Left kidney (tissue), 2 donors: ENCODE data around the gene NFKB2. TPM values are rescaled to one million over a fixed set of nuclear protein-coding genes. Genes with fewer than 3 reads are reported as not detected.

Experiments
- DNase-seq: peaks from one replicate; pipeline ENCODE4 v3.0.0-alpha.2; 2013
- polyA plus RNA-seq: library from polyadenylated mRNA; unstranded; fragments of 120-200 nt; gene quantifications from one replicate; pipeline ENCODE4 v1.2.1, GENCODE V29; 2013; ENCODE audit not compliant: insufficient read length

Gene NFKB2
- polyA plus RNA-seq, 1 donor: 17.2 TPM

DNA sequence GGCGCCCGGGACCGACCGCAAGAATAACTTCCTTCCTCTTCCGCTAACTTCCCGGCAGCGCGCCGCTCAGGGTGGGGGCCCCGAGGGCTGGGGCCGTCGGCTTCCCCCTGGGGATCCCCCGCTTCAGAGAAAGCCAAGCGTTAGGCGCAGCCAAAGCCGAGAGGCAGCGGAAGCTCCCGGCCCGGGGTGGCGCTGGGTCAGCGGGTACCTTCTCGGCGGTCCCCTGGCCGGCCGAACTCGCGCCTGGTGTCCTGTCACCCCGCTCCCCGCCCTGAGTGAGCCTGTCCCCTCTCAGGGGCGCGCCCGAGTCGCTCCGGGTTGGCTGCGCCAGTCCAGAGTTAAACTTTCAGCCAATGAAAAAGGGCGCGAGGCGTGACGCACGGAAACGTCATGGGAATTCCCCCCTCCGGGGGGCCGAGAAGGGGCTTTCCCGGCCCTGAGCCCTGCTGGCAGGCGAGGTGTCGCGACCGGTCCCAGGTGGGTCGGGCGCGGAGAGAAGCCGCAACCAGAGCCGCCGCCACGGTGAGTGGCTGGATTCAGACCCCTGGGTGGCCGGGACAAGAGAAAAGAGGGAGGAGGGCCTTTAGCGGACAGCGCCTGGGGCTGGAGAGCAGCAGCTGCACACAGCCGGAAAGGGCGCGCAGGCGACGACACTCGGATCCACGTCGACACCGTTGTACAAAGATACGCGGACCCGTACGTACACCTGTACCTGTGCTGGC, 1.3 kb upstream of the NFKB2 start:
- peak; percentile 86 for DNase-seq

DNA sequence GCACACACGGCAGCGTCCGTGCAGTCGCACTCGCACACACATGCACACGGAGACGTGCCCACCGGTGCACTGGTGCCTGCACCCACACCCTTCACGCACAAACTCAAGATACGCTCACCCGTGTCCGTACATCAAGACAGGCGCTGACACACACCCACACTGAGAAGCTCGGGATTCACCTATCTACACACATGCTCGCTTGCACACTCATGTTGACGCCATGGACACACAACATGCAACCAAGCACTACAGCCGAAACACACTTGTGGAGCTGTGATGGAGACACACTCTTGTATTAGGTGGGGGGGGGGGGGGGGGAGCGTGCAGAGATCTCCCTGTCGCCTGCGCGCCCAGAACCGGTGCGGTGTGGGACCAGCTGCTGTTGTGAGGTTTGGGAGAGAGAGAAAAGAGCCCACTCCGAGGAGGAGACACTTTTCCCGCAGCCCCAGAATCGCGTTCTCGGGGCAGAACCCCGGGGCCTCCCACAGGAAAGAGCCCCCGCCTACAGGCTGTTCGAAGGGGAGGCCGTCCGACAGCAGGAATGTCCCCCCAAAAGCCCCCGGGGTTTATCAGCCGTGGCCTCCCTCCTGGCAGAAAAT, 605 bp upstream of the NFKB2 start:
- DNase-seq: no peak

DNA sequence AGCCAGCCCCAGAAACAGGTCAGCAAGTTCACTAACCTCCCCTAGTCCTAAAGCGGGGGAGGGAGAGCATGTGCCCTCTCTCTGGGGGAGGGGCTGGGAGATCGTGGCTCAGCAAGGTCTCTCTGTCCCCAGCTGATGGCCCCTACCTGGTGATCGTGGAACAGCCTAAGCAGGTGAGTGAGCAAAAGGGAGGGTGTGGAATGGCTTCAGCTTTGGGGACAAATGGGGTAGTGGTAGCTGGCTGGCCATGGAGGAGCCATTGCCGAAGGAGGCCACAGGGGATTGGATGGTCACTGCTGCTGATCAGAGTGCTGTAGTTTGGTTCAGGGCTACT, 779 bp downstream of the NFKB2 start:
- DNase-seq: no peak

DNA sequence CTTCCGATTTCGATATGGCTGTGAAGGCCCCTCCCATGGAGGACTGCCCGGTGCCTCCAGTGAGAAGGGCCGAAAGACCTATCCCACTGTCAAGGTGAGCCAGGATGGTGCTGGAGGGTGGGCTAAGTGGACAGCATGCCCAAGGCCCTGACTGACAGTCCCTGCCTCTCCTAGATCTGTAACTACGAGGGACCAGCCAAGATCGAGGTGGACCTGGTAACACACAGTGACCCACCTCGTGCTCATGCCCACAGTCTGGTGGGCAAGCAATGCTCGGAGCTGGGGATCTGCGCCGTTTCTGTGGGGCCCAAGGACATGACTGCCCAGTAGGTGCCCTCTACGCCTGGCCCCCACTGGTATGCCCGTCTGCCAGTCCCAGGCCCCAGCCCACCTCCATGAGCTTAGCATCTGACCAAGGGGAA, 1.2 kb downstream of the NFKB2 start:
- DNase-seq: no peak

DNA sequence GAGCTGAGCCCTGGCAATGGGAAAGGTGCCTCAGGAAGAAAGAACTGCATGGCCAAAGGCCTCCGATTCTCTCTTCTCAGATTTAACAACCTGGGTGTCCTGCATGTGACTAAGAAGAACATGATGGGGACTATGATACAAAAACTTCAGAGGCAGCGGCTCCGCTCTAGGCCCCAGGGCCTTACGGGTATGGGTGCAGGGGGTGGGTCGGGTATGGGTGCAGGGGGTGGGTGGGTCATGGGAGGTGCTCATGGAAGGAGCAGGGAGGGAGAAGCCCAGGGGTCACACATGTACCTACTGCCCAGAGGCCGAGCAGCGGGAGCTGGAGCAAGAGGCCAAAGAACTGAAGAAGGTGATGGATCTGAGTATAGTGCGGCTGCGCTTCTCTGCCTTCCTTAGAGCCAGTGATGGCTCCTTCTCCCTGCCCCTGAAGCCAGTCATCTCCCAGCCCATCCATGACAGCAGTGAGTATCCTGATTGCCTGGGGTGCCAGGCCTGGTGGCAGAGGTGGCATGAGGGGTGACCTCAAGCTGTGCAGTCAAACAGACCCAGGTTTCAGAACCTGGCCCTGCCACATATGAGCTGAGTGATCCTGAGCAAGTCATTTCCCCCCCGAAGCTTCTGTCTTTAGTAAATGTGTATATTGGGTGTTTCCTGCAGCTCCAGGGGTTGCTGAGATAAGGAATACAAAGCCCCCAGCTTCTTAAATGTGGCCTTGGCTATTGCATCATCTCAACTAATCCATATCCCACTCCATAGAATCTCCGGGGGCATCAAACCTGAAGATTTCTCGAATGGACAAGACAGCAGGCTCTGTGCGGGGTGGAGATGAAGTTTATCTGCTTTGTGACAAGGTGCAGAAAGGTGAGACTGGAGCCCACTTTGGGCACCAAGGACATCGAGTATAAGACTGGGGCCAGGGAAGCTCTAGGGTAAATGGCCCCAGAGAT, 2.0 kb downstream of the NFKB2 start:
- DNase-seq: no peak

DNA sequence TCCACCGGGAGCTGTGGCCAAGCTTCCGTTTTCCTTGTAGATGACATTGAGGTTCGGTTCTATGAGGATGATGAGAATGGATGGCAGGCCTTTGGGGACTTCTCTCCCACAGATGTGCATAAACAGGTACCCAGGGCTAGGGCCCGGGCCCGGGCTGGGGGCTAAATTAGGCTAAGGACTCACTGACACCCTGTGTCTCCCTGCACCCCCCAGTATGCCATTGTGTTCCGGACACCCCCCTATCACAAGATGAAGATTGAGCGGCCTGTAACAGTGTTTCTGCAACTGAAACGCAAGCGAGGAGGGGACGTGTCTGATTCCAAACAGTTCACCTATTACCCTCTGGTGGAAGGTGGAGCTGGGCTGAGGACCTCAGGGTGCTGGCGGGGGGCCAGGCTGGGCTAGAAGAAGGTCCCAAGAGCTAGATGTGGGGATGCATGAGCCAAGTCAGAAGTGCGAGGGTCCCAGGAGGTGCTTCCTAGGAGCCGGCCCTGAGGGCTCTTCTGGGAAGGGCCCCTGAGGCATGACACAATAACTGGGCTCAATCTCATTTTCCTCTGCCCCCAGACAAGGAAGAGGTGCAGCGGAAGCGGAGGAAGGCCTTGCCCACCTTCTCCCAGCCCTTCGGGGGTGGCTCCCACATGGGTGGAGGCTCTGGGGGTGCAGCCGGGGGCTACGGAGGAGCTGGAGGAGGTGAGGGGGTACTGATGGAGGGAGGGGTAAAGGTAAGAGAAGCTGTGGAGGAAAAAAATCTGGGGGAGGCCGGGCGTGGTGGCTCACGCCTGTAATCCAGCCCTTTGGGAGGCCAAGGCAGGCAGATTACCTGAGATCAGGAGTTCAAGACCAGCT, 2.9 kb downstream of the NFKB2 start:
- no peak for DNase-seq

DNA sequence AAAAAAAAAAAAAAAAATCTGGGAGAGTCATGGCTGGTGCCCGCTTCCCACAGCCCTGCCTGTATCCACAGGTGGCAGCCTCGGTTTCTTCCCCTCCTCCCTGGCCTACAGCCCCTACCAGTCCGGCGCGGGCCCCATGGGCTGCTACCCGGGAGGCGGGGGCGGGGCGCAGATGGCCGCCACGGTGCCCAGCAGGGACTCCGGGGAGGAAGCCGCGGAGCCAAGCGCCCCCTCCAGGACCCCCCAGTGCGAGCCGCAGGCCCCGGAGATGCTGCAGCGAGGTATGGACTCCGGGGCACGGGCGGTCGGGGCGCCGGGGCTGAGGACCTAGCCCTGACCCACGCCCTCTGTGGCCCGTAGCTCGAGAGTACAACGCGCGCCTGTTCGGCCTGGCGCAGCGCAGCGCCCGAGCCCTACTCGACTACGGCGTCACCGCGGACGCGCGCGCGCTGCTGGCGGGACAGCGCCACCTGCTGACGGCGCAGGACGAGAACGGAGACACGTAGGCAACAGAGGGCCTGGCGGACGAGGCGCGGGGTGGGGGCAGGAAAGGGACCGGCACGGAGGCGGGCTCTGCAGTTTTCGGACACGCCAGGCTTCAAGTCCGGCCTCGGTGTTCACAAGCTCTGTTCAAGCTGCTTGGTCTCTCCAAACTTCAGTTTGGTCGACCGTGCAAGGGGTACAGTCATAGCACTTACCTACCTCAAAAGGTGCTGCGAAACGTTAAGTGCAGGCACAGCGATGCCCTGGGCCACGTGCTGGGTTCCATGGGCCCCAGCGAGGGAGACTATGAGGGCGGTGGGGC, 3.9 kb downstream of the NFKB2 start:
- peak; percentile 78 for DNase-seq

DNA sequence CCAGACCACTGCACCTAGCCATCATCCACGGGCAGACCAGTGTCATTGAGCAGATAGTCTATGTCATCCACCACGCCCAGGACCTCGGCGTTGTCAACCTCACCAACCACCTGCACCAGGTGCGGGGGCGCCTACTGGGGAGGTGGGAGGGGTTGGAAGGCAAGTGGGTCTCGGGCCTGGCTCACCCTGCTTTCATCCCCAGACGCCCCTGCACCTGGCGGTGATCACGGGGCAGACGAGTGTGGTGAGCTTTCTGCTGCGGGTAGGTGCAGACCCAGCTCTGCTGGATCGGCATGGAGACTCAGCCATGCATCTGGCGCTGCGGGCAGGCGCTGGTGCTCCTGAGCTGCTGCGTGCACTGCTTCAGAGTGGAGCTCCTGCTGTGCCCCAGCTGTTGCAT, 4.6 kb downstream of the NFKB2 start:
- no peak for DNase-seq

DNA sequence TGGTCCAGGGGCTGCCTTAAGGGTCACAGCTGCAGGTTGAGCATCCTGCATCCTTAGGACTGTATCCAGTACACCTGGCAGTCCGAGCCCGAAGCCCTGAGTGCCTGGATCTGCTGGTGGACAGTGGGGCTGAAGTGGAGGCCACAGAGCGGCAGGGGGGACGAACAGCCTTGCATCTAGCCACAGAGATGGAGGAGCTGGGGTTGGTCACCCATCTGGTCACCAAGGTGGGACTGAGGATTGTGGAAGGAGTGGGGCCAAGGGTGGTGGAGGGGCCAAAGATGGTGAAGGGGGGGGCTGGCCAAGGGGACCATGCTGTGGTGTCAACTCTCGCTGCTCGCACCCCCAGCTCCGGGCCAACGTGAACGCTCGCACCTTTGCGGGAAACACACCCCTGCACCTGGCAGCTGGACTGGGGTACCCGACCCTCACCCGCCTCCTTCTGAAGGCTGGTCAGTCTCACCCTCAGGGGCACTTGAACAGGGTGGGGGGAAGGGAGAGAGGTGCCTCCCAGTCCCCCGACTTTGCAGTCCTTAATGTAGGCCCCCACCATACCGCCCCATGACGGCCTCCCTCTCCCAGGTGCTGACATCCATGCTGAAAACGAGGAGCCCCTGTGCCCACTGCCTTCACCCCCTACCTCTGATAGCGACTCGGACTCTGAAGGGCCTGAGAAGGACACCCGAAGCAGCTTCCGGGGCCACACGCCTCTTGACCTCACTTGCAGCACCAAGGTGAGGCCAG, 5.3 kb downstream of the NFKB2 start:
- DNase-seq: no peak

DNA sequence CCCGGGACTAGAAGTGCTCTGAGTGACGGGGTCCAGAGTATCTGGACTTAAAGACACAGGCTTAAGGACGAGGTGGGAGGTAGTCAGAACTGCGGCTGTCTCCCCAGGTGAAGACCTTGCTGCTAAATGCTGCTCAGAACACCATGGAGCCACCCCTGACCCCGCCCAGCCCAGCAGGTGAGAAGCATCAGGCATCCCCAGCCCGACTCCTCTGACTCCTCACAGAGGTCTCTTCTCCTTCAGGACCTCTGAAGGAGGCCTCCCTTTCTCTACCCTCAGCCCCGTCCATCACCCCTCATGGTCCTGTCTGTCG, 5.8 kb downstream of the NFKB2 start:
- DNase-seq: no peak

DNA sequence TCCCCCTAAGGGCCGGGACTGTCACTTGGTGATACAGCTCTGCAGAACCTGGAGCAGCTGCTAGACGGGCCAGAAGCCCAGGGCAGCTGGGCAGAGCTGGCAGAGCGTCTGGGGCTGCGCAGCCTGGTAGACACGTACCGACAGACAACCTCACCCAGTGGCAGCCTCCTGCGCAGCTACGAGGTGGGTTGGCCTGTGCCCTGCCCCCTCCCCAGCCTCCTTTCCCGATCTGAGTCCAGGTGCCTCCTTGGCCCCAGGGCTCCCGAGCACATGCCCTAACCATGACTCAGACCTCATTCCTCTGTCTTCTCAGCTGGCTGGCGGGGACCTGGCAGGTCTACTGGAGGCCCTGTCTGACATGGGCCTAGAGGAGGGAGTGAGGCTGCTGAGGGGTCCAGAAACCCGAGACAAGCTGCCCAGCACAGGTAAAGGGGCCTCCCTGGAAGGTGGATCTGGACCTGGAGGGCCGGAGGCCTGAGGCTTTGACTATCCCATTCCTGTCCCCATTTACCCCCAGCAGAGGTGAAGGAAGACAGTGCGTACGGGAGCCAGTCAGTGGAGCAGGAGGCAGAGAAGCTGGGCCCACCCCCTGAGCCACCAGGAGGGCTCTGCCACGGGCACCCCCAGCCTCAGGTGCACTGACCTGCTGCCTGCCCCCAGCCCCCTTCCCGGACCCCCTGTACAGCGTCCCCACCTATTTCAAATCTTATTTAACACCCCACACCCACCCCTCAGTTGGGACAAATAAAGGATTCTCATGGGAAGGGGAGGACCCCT, 6.4 kb downstream of the NFKB2 start:
- DNase-seq: no peak

DNA sequence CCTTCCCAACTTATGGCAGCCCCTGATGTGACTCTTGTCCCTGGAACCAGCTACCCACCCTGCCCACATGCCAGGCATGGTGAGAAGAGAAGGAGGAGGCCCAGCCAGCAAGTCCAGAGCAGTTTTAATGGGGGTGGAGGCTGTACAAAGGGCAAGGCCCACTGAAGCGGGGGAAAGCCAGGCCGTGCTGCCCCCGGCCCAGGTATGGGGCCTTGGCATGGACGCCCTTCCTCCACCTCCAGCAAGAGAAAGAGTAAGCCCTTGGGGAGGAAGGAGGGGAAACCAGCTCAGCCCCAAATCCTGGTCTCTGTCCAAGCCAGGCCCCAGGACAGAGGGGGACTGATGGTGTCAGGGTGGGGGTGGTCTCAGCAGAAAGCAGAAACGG, 7.0 kb downstream of the NFKB2 start:
- no peak for DNase-seq

DNA sequence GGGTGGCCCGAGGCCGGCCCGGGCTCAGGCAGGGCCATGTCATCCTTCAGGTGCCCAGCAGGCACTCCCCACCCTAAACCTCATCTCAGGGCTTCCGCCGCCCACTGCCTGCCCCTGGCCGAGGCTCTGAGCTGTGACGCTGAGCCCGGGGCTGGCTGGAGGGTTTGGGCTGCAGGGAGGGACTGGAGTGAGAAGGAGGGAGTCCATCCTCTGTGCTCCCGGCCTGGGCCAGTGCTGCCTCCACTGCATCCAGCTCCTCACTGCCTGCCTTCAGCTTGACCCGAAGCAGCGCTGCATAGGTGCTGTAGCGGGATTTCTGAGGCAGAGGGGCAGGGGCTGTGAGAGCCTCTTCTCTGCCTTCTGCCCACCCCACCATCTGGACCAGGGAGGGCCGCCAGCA, 7.6 kb downstream of the NFKB2 start:
- no peak for DNase-seq

DNA sequence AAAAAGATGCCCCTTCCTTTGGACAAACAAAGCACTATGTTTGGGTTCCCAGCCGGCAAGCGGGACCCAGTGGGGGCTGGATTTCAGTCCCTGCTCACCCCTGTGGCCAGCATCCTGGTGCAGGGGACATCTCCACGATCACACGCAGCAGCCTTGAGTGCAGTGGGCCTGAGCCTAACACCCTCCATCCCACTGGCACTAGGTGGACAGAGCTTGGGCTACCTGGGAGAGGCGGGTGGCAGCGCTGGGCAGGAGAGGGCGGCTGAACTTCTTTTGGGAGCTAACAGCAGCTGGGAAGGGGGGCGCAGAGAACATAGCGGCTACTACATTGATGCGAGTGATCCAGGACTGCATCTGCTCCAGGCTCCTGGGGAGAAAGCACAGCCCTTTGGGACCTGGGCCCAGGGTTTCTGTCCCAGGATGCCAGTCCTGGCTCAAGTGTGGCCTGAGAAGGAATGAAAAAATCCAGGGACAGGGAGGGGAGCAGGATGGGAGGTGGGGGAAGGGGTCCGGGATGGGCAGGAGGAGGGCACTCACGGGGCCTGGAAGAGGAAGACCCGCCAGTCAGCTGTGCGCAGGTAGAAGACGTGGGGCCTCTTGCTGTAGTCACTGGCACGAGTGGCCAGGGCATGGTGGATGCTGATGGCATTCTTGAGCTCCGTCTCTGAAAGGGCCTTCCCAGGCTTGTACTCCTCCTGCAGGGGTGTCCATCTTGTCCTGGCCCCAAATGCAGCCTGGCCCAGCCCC, 9.0 kb downstream of the NFKB2 start:
- DNase-seq: no peak

DNA sequence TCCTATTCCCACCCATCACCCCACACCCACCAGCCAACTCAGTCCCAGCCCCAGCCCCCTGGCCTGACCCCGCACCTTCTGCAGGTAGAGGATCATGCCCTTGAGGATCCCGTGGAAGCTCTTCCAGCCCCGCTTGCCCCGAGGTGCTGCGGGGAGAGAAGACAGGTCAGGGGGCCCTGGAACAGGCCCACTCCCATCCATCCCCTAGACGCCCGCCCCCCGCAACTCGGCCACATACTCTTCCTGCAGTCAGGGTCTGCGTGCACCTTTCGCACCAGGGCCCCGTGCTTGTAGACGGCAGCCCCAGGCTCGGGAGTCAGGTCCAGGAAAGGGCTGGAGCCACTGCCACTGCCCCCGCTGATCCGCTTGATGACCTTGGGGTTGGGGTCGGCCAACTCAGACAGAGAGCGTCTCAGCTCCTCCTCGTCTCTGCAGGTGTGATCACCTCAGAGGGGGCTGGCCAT, 9.6 kb downstream of the NFKB2 start:
- no peak for DNase-seq

DNA sequence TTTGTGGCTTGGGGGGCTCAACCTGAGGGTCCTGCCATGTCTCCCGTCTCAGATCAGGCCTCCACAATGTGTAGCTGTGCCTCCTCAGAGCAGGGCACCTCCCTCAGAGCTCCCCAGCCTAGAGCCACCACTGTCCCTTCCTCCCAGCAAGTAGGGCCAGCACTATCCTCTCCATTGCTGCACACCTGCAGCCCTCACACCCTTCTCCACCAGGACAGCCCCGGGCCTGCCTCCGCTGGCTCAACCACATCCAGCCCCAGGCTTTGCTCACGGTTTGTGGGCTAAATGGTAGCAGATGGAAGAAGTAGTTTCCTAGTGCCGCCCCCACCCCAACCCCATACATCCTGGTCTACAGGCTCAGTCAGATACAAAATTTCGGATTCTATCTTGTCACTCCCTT, 10.1 kb downstream of the NFKB2 start:
- no peak for DNase-seq

DNA sequence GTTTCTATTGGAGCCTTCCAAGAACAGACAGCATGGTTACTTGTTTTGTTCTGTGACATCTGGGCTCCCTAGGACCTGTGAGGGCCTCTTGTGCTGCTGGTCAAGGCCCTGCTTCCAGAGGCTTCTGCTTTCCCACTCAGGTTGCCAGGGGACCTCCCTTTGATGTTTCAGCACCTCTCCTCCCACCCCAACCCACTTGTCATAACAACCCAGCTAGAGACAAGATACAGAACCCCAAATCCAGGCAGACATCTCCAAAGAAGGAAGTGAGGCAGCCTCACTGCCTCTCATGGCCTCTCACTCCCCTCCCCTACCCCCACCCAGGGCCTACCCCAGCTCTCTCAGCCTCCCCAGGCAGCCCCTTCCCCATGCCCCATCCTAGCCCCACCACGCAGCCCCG, 11.3 kb downstream of the NFKB2 start:
- no peak for DNase-seq

DNA sequence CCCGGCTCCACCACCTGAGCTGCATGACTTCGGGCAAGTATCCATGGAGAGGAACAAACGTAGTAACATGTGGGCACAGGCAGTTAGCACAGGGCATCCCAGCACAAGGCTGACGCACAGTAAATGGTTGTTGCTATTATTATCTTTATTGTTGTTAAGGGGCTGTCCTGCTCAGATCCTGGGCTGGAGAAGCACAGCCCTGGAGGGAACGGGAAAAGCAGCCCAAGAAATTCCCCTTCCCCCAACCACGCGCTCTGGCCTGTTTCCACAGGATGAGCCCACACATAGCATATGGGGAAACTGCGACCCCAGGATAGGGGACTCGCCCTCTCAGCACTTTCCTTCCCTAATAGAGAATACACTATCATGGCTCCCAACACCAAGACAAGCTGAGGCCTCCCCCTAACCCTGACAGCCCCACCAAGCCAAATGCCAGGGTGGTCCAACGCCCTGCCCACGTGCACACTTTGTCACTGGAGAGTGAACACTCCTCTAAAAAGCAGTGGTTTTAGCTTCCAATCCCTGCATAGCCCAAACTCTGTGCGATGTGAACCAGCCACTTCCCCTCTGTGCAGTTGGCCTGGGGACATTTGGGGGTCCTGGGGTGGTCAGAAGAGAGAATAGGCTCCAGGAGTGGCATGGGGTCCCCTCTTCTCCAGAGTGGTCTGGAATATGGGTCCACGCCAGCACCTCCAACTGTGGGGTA, 12.1 kb downstream of the NFKB2 start:
- no peak for DNase-seq
